DND-41 (cell line): Measurements from ENCODE around the gene CNTNAP5.

Experiments used
- ATAC-seq: fragments of 200-7000 bp; cut with Tn5 transposase; 3 replicates; pipeline ENCODE4 v1.9.1; 2021; ENCODE audit warnings: low read depth; ENCODE audit not compliant: insufficient read depth
- DNase-seq: peaks from one replicate; pipeline ENCODE4 v3.0.0-alpha.2; 2020
- H2AFZ ChIP-seq: 2 replicates; pipeline ENCODE4 v1.6.0; 2012; ENCODE audit warnings: low read depth, low read length
- H3K27ac ChIP-seq: 2 replicates; pipeline ENCODE4 v1.5.1; 2012; ENCODE audit warnings: low read length, inconsistent platforms
- H3K27me3 ChIP-seq: fragments of 200-600 bp; sonication (generic); 2 replicates; pipeline ENCODE4 v1.6.0; 2012; ENCODE audit warnings: low read length, mild to moderate bottlenecking, inconsistent platforms; ENCODE audit not compliant: insufficient read depth, poor library complexity
- H3K36me3 ChIP-seq: 2 replicates; pipeline ENCODE4 v1.5.1; 2012; ENCODE audit warnings: low read length, inconsistent platforms; ENCODE audit not compliant: insufficient read depth
- H3K4me1 ChIP-seq: 2 replicates; pipeline ENCODE4 v1.5.1; 2012; ENCODE audit warnings: mild to moderate bottlenecking, low read length; ENCODE audit not compliant: insufficient read depth
- H3K4me2 ChIP-seq: 2 replicates; pipeline ENCODE4 v1.6.0; 2012; ENCODE audit warnings: mild to moderate bottlenecking, moderate library complexity, low read length, inconsistent platforms; ENCODE audit not compliant: insufficient read depth
- H3K4me3 ChIP-seq, 2 experiments: fragments of 200-600 bp in 1 of 2; shearing (Covaris generic) in 1 of 2; 2 replicates each; pipeline ENCODE4 v1.5.1; 2012 to 2016; ENCODE audit warnings: inconsistent platforms in 2 of 2, low read length in 2 of 2, mild to moderate bottlenecking in 2 of 2, low read depth in 1 of 2, moderate library complexity in 1 of 2
- H3K79me2 ChIP-seq: 2 replicates; pipeline ENCODE4 v1.6.0; 2012; ENCODE audit warnings: low read length, inconsistent platforms; ENCODE audit not compliant: insufficient read depth
- H3K9ac ChIP-seq: 2 replicates; pipeline ENCODE4 v1.6.0; 2012; ENCODE audit warnings: low read depth, mild to moderate bottlenecking, inconsistent platforms, low read length, moderate library complexity
- H3K9me3 ChIP-seq: 2 replicates; pipeline ENCODE4 v1.5.1; 2012; ENCODE audit warnings: low read length, moderate library complexity, mild to moderate bottlenecking, inconsistent platforms; ENCODE audit not compliant: insufficient read depth, severe bottlenecking
- H4K20me1 ChIP-seq: 2 replicates; pipeline ENCODE4 v1.6.0; 2012; ENCODE audit warnings: low read length; ENCODE audit not compliant: insufficient read depth
- EZH2 ChIP-seq: IDR thresholded peaks from 3 replicates; pipeline ENCODE4 v1.6.1; 2012; ENCODE audit warnings: borderline replicate concordance, low read depth, mild to moderate bottlenecking, moderate library complexity, low read length, inconsistent platforms; ENCODE audit not compliant: severe bottlenecking
- TF ChIP-seq, protein P1 (sequence below): IDR thresholded peaks from 2 replicates; pipeline ENCODE4 v1.5.1; 2012; ENCODE audit warnings: borderline replicate concordance, low read length, moderate library complexity, mild to moderate bottlenecking; ENCODE audit not compliant: poor library complexity, severe bottlenecking; ENCODE audit errors: extremely low read depth

CNTNAP5 gene

DNA sequence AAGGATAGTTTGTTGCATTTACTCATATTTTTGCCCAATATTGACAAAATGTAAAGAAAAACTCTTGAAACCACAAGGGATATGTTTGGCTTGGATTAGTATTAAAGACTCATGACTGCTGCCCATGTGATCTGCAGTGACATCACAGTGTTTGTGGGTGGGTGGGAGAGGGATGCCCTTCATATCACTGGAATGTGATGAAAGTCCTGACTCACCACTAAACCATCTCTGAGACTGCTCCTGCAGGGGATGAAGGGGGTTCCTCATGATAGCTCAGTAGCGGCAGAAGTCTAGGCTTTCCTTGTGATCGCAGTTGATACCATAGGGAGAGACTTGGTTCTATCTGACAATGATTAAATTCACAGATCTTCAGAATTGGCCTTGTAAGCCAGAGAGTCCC, 451.2 kb downstream of the CNTNAP5 start:
- ATAC-seq (no peak), DNase-seq (no peak)
- Histone ChIP-seq H3K4me1 (no peaks in the 10 kb centered on the region), H4K20me1 (no peaks in the 10 kb centered on the region), H2AFZ (no peak overlapping the region), H3K9ac (no peak overlapping the region), H3K4me2 (no peak overlapping the region), H3K36me3 (no peaks in the 10 kb centered on the region), H3K27me3 (no peaks in the 10 kb centered on the region), H3K4me3 (no peak overlapping the region), H3K27ac (no peak overlapping the region), H3K9me3 (no peaks in the 10 kb centered on the region), H3K79me2 (no peaks in the 10 kb centered on the region)
- no peak for TF ChIP-seq EZH2
- TF ChIP-seq, protein P1, sequence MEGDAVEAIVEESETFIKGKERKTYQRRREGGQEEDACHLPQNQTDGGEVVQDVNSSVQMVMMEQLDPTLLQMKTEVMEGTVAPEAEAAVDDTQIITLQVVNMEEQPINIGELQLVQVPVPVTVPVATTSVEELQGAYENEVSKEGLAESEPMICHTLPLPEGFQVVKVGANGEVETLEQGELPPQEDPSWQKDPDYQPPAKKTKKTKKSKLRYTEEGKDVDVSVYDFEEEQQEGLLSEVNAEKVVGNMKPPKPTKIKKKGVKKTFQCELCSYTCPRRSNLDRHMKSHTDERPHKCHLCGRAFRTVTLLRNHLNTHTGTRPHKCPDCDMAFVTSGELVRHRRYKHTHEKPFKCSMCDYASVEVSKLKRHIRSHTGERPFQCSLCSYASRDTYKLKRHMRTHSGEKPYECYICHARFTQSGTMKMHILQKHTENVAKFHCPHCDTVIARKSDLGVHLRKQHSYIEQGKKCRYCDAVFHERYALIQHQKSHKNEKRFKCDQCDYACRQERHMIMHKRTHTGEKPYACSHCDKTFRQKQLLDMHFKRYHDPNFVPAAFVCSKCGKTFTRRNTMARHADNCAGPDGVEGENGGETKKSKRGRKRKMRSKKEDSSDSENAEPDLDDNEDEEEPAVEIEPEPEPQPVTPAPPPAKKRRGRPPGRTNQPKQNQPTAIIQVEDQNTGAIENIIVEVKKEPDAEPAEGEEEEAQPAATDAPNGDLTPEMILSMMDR = no peak

DNA sequence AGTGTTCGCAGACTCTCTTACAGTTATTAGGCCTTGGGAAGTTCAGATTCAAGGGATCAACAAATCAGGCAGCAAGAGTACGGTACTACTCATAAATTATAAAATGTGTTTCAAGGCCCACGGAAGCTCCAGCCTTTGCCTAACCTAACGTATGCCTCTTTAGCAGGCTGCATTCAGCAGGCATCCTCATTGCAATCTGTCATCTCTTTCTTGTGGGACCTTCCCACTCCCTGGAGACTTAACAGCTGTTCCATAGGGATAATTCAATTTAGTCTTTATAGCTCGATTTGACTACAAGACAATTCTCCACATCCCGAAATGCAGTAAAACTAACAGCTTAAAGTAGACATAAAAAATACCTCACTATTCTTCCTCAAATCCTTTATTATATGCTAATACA, 453.7 kb downstream of the CNTNAP5 start:
- H3K4me1 ChIP-seq = no peaks in the 10 kb centered on the region
- no peaks in the 10 kb centered on the region for H3K36me3 ChIP-seq
- H2AFZ ChIP-seq = no peak overlapping the region
- TF ChIP-seq, protein P1 = no peak
- no peak for TF ChIP-seq EZH2
- no peak overlapping the region for H3K9ac ChIP-seq
- H3K27me3 ChIP-seq = no peaks in the 10 kb centered on the region
- no peak overlapping the region for H3K4me2 ChIP-seq
- no peak overlapping the region for H3K27ac ChIP-seq
- H3K4me3 ChIP-seq = no peak overlapping the region
- no peaks in the 10 kb centered on the region for H3K79me2 ChIP-seq
- DNase-seq (no peak), ATAC-seq (no peak)
- H4K20me1 ChIP-seq = no peaks in the 10 kb centered on the region
- H3K9me3 ChIP-seq = no peaks in the 10 kb centered on the region

DNA sequence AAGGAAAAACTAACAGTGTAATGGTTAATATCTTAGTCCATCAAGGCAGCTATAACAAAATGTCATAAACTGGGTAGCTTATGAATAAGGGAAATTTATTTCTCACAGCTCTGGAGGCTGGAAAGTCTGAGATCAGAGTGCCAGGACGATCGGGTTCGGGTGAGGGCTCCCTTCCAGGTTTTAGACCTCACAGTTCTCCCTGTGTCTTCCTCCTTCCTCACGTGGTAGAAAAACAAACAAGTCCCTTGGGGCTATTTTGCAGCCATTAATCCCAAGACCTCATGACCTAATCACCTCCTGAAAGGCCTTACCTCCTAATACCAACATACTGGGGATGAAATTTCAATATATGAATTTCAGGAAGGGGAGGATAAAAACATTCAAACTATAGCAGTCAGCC, 455.9 kb downstream of the CNTNAP5 start:
- no peaks in the 10 kb centered on the region for H3K27me3 ChIP-seq
- H3K4me3 ChIP-seq = no peak overlapping the region
- H3K9ac ChIP-seq = no peak overlapping the region
- TF ChIP-seq EZH2 = no peak
- TF ChIP-seq, protein P1 = no peak
- H3K79me2 ChIP-seq = no peaks in the 10 kb centered on the region
- H3K27ac ChIP-seq = no peak overlapping the region
- no peak for ATAC-seq
- no peak overlapping the region for H3K4me2 ChIP-seq
- no peaks in the 10 kb centered on the region for H3K36me3 ChIP-seq
- H3K9me3 ChIP-seq = no peaks in the 10 kb centered on the region
- no peaks in the 10 kb centered on the region for H4K20me1 ChIP-seq
- no peak overlapping the region for H2AFZ ChIP-seq
- H3K4me1 ChIP-seq = no peaks in the 10 kb centered on the region
- DNase-seq = no peak

DNA sequence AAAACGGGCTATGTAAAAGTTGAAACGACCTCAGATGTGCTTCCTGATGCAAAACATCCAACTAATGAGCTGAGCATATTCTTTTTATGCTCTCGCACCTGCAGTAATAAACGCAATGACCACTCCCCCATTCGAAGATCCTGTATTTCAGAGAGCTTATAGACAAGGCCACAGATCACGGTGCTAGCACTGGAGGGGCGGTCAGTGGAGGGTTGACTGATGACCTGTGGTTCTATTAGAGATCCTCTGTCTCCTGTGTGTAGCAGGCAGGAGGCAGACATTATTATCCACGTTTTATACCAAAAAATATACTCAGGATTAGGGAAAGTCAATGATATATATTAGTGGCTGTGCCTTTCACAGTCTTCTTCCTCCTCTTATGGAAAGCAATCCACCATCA, 457.0 kb downstream of the CNTNAP5 start:
- no peak for TF ChIP-seq EZH2
- TF ChIP-seq, protein P1 = no peak
- DNase-seq (no peak), ATAC-seq (no peak)
- no peaks in the 10 kb centered on the region for H3K27me3 ChIP-seq
- H3K27ac ChIP-seq = no peak overlapping the region
- H3K79me2 ChIP-seq = no peaks in the 10 kb centered on the region
- no peak overlapping the region for H2AFZ ChIP-seq
- H3K9me3 ChIP-seq = no peaks in the 10 kb centered on the region
- H3K4me1 ChIP-seq = no peaks in the 10 kb centered on the region
- no peak overlapping the region for H3K9ac ChIP-seq
- no peaks in the 10 kb centered on the region for H4K20me1 ChIP-seq
- no peaks in the 10 kb centered on the region for H3K36me3 ChIP-seq
- H3K4me3 ChIP-seq = no peak overlapping the region
- no peak overlapping the region for H3K4me2 ChIP-seq
